OCI-LY3 (cell line): Measurements from ENCODE around the gene MON1B.
"Not testable (repeated sequence)": the region's sequence is repeated elsewhere in the genome, so short reads cannot be mapped to it uniquely, and the experiment has no call there.

Experiments used
- EZH2phosphoT487 ChIP-seq: fragments of 200-600 bp; shearing (Covaris generic); IDR thresholded peaks from 2 replicates; pipeline ENCODE4 v1.6.1; 2018; ENCODE audit warnings: antibody characterized with exemption, mixed run types, low read depth
- TF ChIP-seq, protein P1 (sequence below): fragments of 200-600, 300-600 bp; sonication (generic); IDR thresholded peaks from 2 replicates; pipeline ENCODE4 v1.5.1; 2014; ENCODE audit warnings: antibody characterized with exemption, low read length, low read depth

DNA sequence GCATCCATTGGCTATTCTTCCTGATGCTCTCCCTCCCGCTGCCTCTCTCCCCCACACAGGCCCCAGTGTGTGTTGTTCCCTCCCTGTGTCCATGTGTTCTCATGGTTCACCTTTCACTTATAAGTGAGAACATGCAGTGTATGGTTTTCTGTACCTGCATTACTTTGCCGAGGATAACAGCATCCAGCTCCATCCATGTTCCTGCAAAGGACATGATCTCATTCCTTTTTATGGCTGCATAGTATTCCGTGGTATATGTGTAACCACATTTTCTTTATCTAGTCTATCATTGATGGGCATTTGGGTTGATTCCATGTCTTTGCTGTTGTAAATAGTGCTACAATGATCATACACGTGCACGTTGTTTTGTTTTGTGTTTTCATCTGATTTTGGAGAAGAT is 51.5 kb downstream of the MON1B start:
- TF ChIP-seq, protein P1, sequence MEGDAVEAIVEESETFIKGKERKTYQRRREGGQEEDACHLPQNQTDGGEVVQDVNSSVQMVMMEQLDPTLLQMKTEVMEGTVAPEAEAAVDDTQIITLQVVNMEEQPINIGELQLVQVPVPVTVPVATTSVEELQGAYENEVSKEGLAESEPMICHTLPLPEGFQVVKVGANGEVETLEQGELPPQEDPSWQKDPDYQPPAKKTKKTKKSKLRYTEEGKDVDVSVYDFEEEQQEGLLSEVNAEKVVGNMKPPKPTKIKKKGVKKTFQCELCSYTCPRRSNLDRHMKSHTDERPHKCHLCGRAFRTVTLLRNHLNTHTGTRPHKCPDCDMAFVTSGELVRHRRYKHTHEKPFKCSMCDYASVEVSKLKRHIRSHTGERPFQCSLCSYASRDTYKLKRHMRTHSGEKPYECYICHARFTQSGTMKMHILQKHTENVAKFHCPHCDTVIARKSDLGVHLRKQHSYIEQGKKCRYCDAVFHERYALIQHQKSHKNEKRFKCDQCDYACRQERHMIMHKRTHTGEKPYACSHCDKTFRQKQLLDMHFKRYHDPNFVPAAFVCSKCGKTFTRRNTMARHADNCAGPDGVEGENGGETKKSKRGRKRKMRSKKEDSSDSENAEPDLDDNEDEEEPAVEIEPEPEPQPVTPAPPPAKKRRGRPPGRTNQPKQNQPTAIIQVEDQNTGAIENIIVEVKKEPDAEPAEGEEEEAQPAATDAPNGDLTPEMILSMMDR, result not testable (repeated sequence)
- TF ChIP-seq EZH2phosphoT487, result not testable (repeated sequence)
